H9 (cell line): ENCODE data around the gene TFG. TPM values are rescaled to one million over a fixed set of nuclear protein-coding genes. Genes with fewer than 3 reads are reported as not detected.

ENCODE experiments used
- DNase-seq: peaks from one replicate; pipeline ENCODE4 v3.0.0-alpha.2; 2017
- H2AFZ ChIP-seq: one replicate; pipeline ENCODE4 v1.6.1; 2013; ENCODE audit warnings: mild to moderate bottlenecking, low read length, control low read depth, moderate library complexity
- H2AK5ac ChIP-seq: 2 replicates; pipeline ENCODE4 v1.6.1; 2013; ENCODE audit warnings: low read length, control low read depth, mixed read lengths; ENCODE audit not compliant: insufficient read length
- H2BK120ac ChIP-seq: one replicate; pipeline ENCODE4 v1.6.1; 2013; ENCODE audit warnings: low read depth, mild to moderate bottlenecking, low read length, control low read depth, inconsistent platforms; ENCODE audit not compliant: poor library complexity, severe bottlenecking
- H2BK12ac ChIP-seq: 2 replicates; pipeline ENCODE4 v1.6.1; 2013; ENCODE audit warnings: low read length, control low read depth, mixed read lengths, low read depth; ENCODE audit not compliant: insufficient read length
- H2BK15ac ChIP-seq: 2 replicates; pipeline ENCODE4 v1.6.1; 2013; ENCODE audit warnings: low read depth, low read length, control low read depth
- H2BK20ac ChIP-seq: one replicate; pipeline ENCODE4 v1.6.1; 2013; ENCODE audit warnings: low read depth, mild to moderate bottlenecking, low read length, control low read depth, inconsistent platforms; ENCODE audit not compliant: poor library complexity, severe bottlenecking
- H2BK5ac ChIP-seq: 2 replicates; pipeline ENCODE4 v1.6.1; 2013; ENCODE audit warnings: low read length, control low read depth, mixed read lengths; ENCODE audit not compliant: insufficient read length
- H3K14ac ChIP-seq: 2 replicates; pipeline ENCODE4 v1.6.1; 2013; ENCODE audit warnings: low read length, control low read depth; ENCODE audit not compliant: insufficient read depth
- H3K18ac ChIP-seq: 2 replicates; pipeline ENCODE4 v1.6.1; 2013; ENCODE audit warnings: low read depth, mild to moderate bottlenecking, mixed read lengths, low read length, control low read depth; ENCODE audit not compliant: insufficient read length
- H3K23ac ChIP-seq: 2 replicates; pipeline ENCODE4 v1.6.1; 2013; ENCODE audit warnings: low read length, control low read depth, mixed read lengths, low read depth; ENCODE audit not compliant: insufficient read length
- H3K23me2 ChIP-seq: 2 replicates; pipeline ENCODE4 v1.6.1; 2013; ENCODE audit warnings: low read depth, mild to moderate bottlenecking, mixed read lengths, low read length, control low read depth; ENCODE audit not compliant: insufficient read length, poor library complexity, severe bottlenecking
- H3K27ac ChIP-seq: 2 replicates; pipeline ENCODE4 v1.5.1; 2013; ENCODE audit warnings: low read length, control low read depth, mixed read lengths, low read depth; ENCODE audit not compliant: insufficient read length
- H3K27me3 ChIP-seq: 2 replicates; pipeline ENCODE4 v1.6.1; 2013; ENCODE audit warnings: low read length, control low read depth, inconsistent platforms; ENCODE audit not compliant: insufficient read depth
- H3K4ac ChIP-seq: 2 replicates; pipeline ENCODE4 v1.6.1; 2013; ENCODE audit warnings: low read depth, mild to moderate bottlenecking, control low read depth, inconsistent platforms, low read length, moderate library complexity
- H3K4me1 ChIP-seq: 2 replicates; pipeline ENCODE4 v1.6.1; 2013; ENCODE audit warnings: low read length, control low read depth, inconsistent platforms; ENCODE audit not compliant: insufficient read depth
- H3K4me2 ChIP-seq: 2 replicates; pipeline ENCODE4 v1.6.1; 2013; ENCODE audit warnings: low read length, control low read depth, mixed read lengths; ENCODE audit not compliant: insufficient read length, insufficient read depth
- H3K56ac ChIP-seq: 2 replicates; pipeline ENCODE4 v1.6.1; 2013; ENCODE audit warnings: low read depth, mild to moderate bottlenecking, mixed read lengths, low read length, control low read depth; ENCODE audit not compliant: insufficient read length
- H3K79me1 ChIP-seq: 2 replicates; pipeline ENCODE4 v1.6.1; 2013; ENCODE audit warnings: low read depth, mild to moderate bottlenecking, moderate library complexity, low read length, control low read depth, inconsistent platforms; ENCODE audit not compliant: insufficient read depth, poor library complexity, severe bottlenecking
- H3K79me2 ChIP-seq: 2 replicates; pipeline ENCODE4 v1.6.1; 2013; ENCODE audit warnings: low read length, control low read depth, inconsistent platforms; ENCODE audit not compliant: insufficient read depth
- H3K9ac ChIP-seq: 2 replicates; pipeline ENCODE4 v1.6.1; 2013; ENCODE audit warnings: low read length, control low read depth, mixed read lengths; ENCODE audit not compliant: insufficient read length; ENCODE audit errors: extremely low read depth
- H3K9me3 ChIP-seq: one replicate; pipeline ENCODE4 v1.6.1; 2013; ENCODE audit warnings: low read depth, low read length, inconsistent platforms; ENCODE audit not compliant: control insufficient read depth
- H3T11ph ChIP-seq: one replicate; pipeline ENCODE4 v1.6.1; 2013; ENCODE audit warnings: mild to moderate bottlenecking, low read length, control low read depth, inconsistent platforms
- H4K20me1 ChIP-seq: one replicate; pipeline ENCODE4 v1.6.1; 2013; ENCODE audit not compliant: control insufficient read depth, insufficient read length, insufficient read depth
- H4K5ac ChIP-seq: 2 replicates; pipeline ENCODE4 v1.6.1; 2013; ENCODE audit warnings: low read depth, mild to moderate bottlenecking, mixed read lengths, low read length, control low read depth; ENCODE audit not compliant: insufficient read length
- H4K8ac ChIP-seq: replicated peaks from 2 replicates; pipeline ENCODE4 v1.6.1; 2013; ENCODE audit warnings: low read length, control low read depth, mixed read lengths, low read depth; ENCODE audit not compliant: insufficient read length
- H4K91ac ChIP-seq: 2 replicates; pipeline ENCODE4 v1.6.1; 2013; ENCODE audit warnings: low read depth, mild to moderate bottlenecking, moderate library complexity, mixed read lengths, low read length, control low read depth; ENCODE audit not compliant: insufficient read length
- H3K27ac Mint-ChIP-seq, 3 experiments: 2 replicates in 2 of 3; 3 replicates in 1 of 3; pipeline ENCODE4 v1.8.0; 2020 to 2021; ENCODE audit warnings: mixed read lengths in 3 of 3, mild to moderate bottlenecking in 1 of 3, moderate library complexity in 1 of 3
- H3K27me3 Mint-ChIP-seq: 2 replicates; pipeline ENCODE4 v1.8.0; 2021; ENCODE audit warnings: low read depth, mild to moderate bottlenecking, moderate library complexity, mixed read lengths
- H3K36me3 Mint-ChIP-seq, 3 experiments: 2 replicates in 2 of 3; 3 replicates in 1 of 3; pipeline ENCODE4 v1.8.0; 2020 to 2021; ENCODE audit warnings: low read depth in 3 of 3, mixed read lengths in 3 of 3; ENCODE audit not compliant: insufficient read depth in 1 of 3
- H3K4me1 Mint-ChIP-seq, 2 experiments: 2 replicates each; pipeline ENCODE4 v1.8.0; 2020; ENCODE audit warnings: mixed read lengths in 2 of 2
- H3K4me3 Mint-ChIP-seq, 2 experiments: 2 replicates in 1 of 2; 3 replicates in 1 of 2; pipeline ENCODE4 v1.8.0; 2020 to 2021; ENCODE audit warnings: mild to moderate bottlenecking in 2 of 2, mixed read lengths in 2 of 2, moderate library complexity in 1 of 2
- H3K9me3 Mint-ChIP-seq, 2 experiments: 2 replicates in 1 of 2; 3 replicates in 1 of 2; pipeline ENCODE4 v1.8.0; 2020; ENCODE audit warnings: mild to moderate bottlenecking in 2 of 2, mixed read lengths in 2 of 2, moderate library complexity in 1 of 2
- CTCF ChIP-seq: fragments of 200-600 bp; sonication (generic); conservative IDR thresholded peaks from 3 replicates; pipeline ENCODE4 v1.8.0; 2021; ENCODE audit warnings: antibody characterized with exemption, mild to moderate bottlenecking
- WGBS: extraction: QIAGEN DNeasy Blood & Tissue Kit; methylation state at CpG from one replicate; pipeline ENCODE4 v1.1.7; 2013; ENCODE audit warnings: missing lambda C conversion rate, low lambda C conversion rate, mixed read lengths; ENCODE audit not compliant: insufficient read length; ENCODE audit errors: extremely low coverage; 5-methylcytosine and 5-hydroxymethylcytosine counted together
- total RNA-seq: library from RNA; stranded (reverse); gene quantifications from 2 replicates; pipeline ENCODE4 v1.2.1, GENCODE V29; 2021

TFG gene
- total RNA-seq, 1 experiment from 2014 or later = 80.7 TPM

- peaks cover 4% of the 10 kb centered on the region for H3K79me1 ChIP-seq
- H3T11ph ChIP-seq = no peak overlapping the region
- no peak overlapping the region for H3K23ac ChIP-seq
- H2BK15ac ChIP-seq = no peak overlapping the region
- WGBS = no CpG with 5 or more reads among the region's 5 CpGs
- no peak overlapping the region for H4K8ac ChIP-seq
- Mint-ChIP-seq H3K27me3 (no peaks in the 10 kb centered on the region), H3K27ac (no peak overlapping the region), H3K4me3 (no peak overlapping the region), H3K4me1 (peaks cover 10 to 14% of the 10 kb centered on the region in 2 experiments), H3K9me3 (no peaks in the 10 kb centered on the region; a peak in 1 of 5 replicates), H3K36me3 (peaks cover 31 to 73% (median 70%) of the 10 kb centered on the region in 3 experiments; a peak in 6 of 7 replicates)
- peaks cover 3% of the 10 kb centered on the region; the same call in 1 of the 2 replicates for H3K79me2 ChIP-seq
- no peak overlapping the region for H3K56ac ChIP-seq
- no peaks in the 10 kb centered on the region for H3K27me3 ChIP-seq
- no peak overlapping the region for H4K5ac ChIP-seq
- H2AK5ac ChIP-seq = no peak overlapping the region
- no peak overlapping the region for H2BK20ac ChIP-seq
- H3K4ac ChIP-seq = no peak overlapping the region
- no peak overlapping the region for H2BK12ac ChIP-seq
- H2BK5ac ChIP-seq = no peak overlapping the region
- H3K23me2 ChIP-seq = no peaks in the 10 kb centered on the region
- H3K27ac ChIP-seq = no peak overlapping the region
- H2BK120ac ChIP-seq = no peak overlapping the region
- no peak overlapping the region for H2AFZ ChIP-seq
- H3K18ac ChIP-seq = no peak overlapping the region
- H3K9me3 ChIP-seq = no peaks in the 10 kb centered on the region
- no peaks in the 10 kb centered on the region for H4K20me1 ChIP-seq
- TF ChIP-seq CTCF = no peak
- no peaks in the 10 kb centered on the region for H3K4me1 ChIP-seq
- H3K9ac ChIP-seq = no peak overlapping the region
- H4K91ac ChIP-seq = no peak overlapping the region
- H3K4me2 ChIP-seq = no peak overlapping the region
- DNase-seq = peak; percentile 52
- H3K14ac ChIP-seq = no peak overlapping the region
These were observed 11.1 kb downstream of the TFG start for GRCh38 chr3:100720426-100720825.
